GM21515 (cell line): ENCODE measurements around the gene BRAT1.

Source experiments
- ATAC-seq: cut with Tn5 transposase; IDR thresholded peaks from one replicate; pipeline ENCODE4 v1.9.1; 2021; ENCODE audit not compliant: unreplicated experiment

The BRAT1 gene

GRCh38 chr7:2500701-2501100 is 54.6 kb downstream of the BRAT1 start:
- no peak for ATAC-seq

DNA sequence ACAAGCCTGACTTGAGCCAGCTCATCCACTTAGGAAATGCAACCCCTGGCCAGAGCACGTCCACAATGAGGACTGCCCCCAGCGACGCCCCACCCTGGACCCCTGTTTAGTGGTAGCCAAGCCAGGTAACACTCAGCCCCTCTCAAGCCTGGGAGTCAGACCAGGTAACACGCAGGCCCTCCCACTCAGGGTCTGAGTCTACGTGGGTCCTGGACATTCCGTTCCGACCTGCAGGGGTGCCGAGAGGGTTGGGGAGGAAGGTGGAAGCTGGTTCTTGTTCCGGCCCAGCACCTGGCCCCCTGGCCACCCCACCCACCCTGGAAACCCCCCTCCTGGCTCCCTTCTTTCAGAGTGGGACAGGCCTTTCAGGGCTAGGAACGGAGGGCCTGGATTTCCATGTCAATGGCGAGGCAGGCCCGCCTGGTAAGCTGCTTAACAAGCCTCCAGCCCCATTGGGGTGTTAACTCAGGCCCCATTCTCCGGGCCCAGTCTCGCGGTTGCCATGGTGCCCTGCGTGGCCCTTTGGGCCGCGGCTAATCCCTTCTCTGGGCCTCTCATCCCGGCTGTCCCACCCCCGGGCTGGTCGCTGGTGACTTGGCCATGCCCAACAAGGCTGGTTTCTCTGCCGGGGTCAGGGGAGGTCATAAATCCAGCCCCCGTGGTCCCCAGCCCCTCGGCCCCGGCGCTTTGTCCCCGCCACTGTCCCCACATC is 55.4 kb downstream of the BRAT1 start:
- ATAC-seq: no peak

GRCh38 chr7:2499181-2499580 is 56.1 kb downstream of the BRAT1 start:
- no peak for ATAC-seq

DNA sequence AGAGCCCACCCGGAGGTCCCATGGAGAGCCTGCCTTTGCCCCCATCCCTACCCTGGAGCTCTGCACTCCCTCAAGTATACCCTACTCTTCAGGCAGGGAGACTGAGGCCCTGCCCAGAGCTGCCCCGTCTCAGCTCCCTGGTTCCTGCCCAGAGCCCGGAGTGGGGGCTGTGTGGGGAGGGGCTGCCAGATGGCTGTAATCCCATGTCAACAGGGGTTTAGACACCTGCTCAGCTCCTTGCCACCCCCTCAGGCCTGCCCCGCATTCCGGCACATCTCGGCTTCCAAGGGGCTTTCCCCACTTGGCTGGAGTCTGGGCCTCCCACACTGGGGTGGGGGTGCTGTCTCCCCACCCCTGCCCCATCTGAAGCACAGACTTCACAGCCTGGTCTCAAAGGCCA is 56.6 kb downstream of the BRAT1 start:
- ATAC-seq: no peak

DNA sequence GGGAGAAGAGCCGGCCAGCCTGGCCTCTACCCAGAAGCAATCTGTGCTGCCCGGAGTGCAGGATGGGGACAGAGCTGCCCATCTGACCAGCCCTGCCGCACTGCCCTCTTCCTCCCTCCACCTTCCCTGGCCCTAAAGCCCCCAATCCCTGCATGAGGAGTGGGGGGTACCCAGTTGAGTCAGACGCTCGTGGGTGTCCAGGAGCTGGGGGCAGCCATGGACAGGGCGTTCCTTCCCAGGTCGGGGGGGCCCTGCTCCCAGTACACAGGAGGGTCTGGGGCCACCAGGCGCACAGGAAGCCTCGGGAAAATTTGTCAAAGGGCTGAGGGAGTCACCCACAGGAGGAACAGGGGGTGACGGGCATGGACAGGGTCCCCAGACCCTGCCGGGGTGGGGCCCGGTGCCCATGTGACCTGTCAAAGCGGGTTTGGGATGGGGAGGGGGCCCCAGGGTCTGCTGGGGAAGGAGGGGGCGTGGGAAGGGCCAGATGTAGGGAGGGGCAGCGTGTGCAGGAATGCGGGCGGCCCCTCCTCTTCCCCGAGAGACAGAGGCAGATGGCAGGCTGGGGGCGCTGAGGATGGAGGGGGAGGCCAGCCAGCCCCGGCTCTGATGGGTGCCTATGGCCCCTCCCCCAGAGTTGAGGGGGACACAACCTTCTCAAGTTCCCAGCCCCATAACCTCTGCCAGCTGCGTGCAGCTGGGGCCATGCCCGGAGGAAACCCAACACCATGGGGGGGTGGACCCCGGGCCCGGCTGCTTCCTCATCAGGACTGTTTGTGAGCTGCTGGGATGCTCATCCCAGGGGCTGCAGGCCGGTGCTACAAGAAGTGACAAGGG is 57.6 kb downstream of the BRAT1 start:
- ATAC-seq: no peak

DNA sequence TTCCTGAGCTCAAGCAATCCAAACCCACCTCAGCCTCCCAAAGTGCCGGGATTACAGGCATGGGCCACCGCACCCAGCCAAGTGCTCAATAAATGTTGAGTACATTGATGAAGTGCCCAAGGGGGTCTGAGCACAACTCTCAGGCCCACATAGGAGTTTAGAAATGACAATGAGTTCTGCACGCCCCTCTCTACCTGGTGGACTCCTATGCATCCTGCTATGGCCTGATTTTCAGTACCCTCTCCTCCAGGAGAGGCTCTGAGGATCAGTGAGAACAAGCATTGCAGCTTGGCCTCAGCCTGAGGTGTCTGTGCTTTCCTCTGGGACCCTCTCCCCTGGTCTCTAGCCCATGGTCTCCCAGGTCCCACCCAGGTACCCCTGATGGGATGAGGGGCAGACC is 58.3 kb downstream of the BRAT1 start:
- ATAC-seq: no peak

GRCh38 chr7:2496375-2496774 is 58.9 kb downstream of the BRAT1 start:
- ATAC-seq: no peak

GRCh38 chr7:2495418-2496299 is 59.7 kb downstream of the BRAT1 start:
- ATAC-seq: no peak

DNA sequence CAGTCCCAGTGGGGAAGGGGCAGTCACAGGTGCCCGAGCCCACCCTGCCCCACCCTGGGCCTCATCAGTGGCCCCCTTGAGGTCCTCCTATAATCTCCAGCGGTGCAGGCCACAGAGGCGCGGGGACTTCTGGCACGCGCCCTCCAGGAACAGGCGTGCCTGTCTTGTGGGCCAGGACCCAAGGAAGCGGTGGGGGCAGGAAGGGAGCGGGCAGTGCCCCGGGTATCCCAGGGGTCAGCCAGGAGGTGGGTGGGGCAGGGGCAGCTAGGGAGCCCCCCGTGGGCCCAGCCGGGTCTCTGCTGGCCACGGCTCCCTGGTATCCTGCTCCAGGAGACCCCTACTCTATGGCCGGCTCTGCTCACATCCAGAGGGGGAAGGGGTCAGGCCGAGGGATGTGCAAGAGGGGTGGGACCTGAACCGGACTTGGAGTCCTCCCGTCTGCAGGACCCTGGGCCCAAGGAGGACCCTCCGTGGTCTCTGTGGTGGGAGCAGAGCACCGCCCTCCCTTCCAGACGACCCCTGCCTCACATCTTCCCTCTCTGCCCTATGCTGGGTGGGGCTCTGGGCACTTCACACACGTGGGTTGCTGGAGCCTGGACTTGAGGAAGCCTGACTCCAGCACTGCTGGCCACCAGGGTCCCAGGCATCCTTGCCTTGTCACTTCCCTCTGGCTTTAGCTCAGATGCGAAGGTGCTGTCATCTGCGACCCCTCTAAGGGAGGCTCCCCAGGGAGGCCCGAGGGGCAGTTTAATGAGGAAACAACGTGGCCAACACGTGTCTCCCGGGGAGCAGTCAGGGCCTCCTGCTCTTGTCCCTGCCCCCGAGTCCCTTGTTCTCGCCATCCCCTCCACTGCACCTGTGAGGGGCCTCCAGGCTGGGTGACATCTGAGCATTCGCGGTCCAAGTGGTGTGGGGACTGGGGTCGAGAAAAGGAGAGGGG is 60.9 kb downstream of the BRAT1 start:
- no peak for ATAC-seq

DNA sequence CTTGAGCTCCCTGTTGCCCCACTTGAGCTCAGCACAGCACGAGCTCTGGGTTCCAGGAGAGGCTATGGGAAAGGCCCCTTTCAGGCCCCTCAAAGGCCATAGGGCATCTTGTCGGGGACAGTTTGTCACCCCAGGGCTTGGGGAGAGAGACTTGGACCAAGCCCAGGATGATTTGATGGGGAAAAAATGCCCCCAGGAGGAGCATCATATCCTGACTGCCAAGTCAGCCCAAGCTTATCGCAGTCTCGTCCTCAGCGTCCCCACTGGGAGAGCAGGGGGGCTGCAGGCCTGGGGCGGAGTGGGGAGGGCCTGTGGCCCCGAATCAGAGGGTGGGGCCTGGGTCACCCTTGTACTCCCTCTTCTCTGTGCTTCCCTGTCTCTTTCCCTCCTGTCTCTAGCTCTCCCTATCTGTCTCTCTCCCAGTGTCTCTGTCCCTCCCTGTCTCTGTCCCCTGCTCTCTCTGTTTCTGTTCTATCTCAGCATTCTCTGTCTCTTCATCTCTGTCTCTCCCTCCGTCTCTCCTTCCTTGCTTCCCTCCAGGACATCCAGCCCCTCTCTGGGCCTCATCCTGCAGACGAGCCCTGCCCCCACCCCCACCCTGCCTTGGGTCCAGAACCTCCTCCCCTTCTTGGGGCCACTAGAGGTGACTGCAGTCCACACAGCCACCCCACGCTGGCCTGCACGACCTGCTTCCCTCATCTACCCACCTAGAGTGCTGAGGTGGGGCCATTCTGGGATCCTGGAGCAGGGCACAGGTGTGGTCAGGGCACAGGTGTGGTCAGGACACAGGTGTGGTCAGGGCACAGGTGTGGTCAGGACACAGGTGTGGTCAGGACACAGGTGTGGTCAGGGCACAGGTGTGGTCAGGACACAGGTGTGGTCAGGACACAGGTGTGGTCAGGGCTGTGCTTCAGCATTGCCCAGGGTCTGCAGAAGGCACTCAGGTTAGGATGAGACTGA is 61.8 kb downstream of the BRAT1 start:
- ATAC-seq: no peak

GRCh38 chr7:2492038-2492437 is 63.3 kb downstream of the BRAT1 start:
- ATAC-seq: no peak

- ATAC-seq: no peak
Measured at GRCh38 chr7:2490181-2490651, 65.1 kb downstream of the BRAT1 start.

DNA sequence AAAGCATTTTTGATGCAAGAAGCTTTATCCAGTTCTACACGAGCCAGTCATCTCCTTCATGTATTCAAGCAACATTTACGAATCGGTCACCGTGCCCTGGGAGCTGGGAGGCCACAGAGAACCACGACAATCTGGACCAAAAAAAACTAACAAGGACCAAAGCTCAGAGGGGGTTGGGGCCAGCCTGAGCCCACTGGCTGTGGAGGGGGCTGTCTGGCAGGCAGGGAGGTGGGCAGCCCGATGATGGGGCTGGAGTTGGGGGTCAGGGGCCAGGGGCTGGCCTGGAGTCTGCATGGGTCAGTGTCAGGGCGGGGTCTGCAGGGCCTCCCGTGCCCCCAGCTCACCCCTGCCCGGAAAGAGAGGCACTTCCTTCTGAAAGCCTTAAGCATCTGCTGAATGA is 66.6 kb downstream of the BRAT1 start:
- ATAC-seq: no peak

- no peak for ATAC-seq
Measured at GRCh38 chr7:2488272-2488645, 67.1 kb downstream of the BRAT1 start.
